Caco-2 (cell line): ENCODE data around the gene TGFA. TPM values are rescaled to one million over a fixed set of nuclear protein-coding genes. Genes with fewer than 3 reads are reported as not detected.

ENCODE experiments used
- BruUV-seq: library from RNA; stranded (reverse); fragments of 400-500 nt; replicated peaks from 2 replicates; lab custom pipeline; 2021; lab: Mats Ljungman, UMichigan
- CTCF ChIA-PET: fragments of 300-600 bp; sonication (Branson Sonifier 250); formaldehyde crosslinking; loops from one replicate; lab custom pipeline; 2022; ENCODE audit warnings: antibody characterized with exemption; lab: Charles Lee
- POLR2A ChIA-PET: fragments of 300-600 bp; sonication (Branson Sonifier 250); formaldehyde crosslinking; loops from one replicate; lab custom pipeline; 2022; ENCODE audit warnings: antibody characterized with exemption; lab: Charles Lee
- DNase-seq, 2 experiments: peaks; one replicate each; pipeline versions ENCODE4 v3.0.0 to v3.0.0-alpha.2; 2020 to 2022
- H3K27me3 ChIP-seq: replicated peaks from 2 replicates; pipeline ENCODE4 v1.6.0; 2011; ENCODE audit warnings: low read length; ENCODE audit not compliant: control insufficient read depth, insufficient read depth
- H3K36me3 ChIP-seq: 2 replicates; pipeline ENCODE4 v1.5.1; 2011; ENCODE audit warnings: low read length; ENCODE audit not compliant: control insufficient read depth, insufficient read depth
- H3K4me1 ChIP-seq: fragments of 250-450 bp; sonication (Bioruptor Pico); 2 replicates; pipeline ENCODE4 v1.5.1; 2020; ENCODE audit warnings: mild to moderate bottlenecking
- H3K4me3 ChIP-seq: 2 replicates; pipeline ENCODE4 v1.5.1; 2011; ENCODE audit warnings: low read depth, mild to moderate bottlenecking, control low read depth, low read length
- H3K9me3 ChIP-seq: fragments of 250-450 bp; sonication (Bioruptor Pico); 2 replicates; pipeline ENCODE4 v1.5.1; 2020; ENCODE audit warnings: mild to moderate bottlenecking, moderate library complexity
- H3K27ac Mint-ChIP-seq: one replicate; pipeline ENCODE4 v1.8.0; 2022; ENCODE audit warnings: mixed read lengths; ENCODE audit not compliant: unreplicated experiment
- H3K27me3 Mint-ChIP-seq: one replicate; pipeline ENCODE4 v1.8.0; 2022; ENCODE audit warnings: mixed read lengths; ENCODE audit not compliant: insufficient read depth, unreplicated experiment
- H3K36me3 Mint-ChIP-seq: one replicate; pipeline ENCODE4 v1.8.0; 2022; ENCODE audit warnings: mild to moderate bottlenecking, mixed read lengths; ENCODE audit not compliant: insufficient read depth, unreplicated experiment
- H3K4me1 Mint-ChIP-seq: one replicate; pipeline ENCODE4 v1.8.0; 2022; ENCODE audit warnings: low read depth, mixed read lengths; ENCODE audit not compliant: unreplicated experiment
- H3K4me3 Mint-ChIP-seq: one replicate; pipeline ENCODE4 v1.8.0; 2022; ENCODE audit warnings: mild to moderate bottlenecking, moderate library complexity, mixed read lengths; ENCODE audit not compliant: unreplicated experiment
- H3K9me3 Mint-ChIP-seq: one replicate; pipeline ENCODE4 v1.8.0; 2022; ENCODE audit warnings: mixed read lengths; ENCODE audit not compliant: unreplicated experiment
- intact Hi-C: fragments of 100-400 bp; cut with micrococcal nuclease; formaldehyde crosslinking; loops from one replicate; pipeline ENCODE4 v1.10.0; 2022; ENCODE audit not compliant: unreplicated experiment
- total RNA-seq: library from RNA; stranded (reverse); gene quantifications from 2 replicates; pipeline ENCODE4 v1.2.3, GENCODE V29; 2022
- TF ChIP-seq, protein P1 (sequence below), 2 experiments: fragments of 200-600 bp in 1 of 2; IDR thresholded peaks; 1 replicate in 1 of 2; 2 replicates in 1 of 2; pipeline versions ENCODE4 v1.5.1 to v1.8.0; 2011 to 2022; ENCODE audit warnings: antibody characterized with exemption in 1 of 2, control low read depth in 1 of 2, inconsistent platforms in 1 of 2, low read depth in 1 of 2, low read length in 1 of 2, mild to moderate bottlenecking in 1 of 2, moderate library complexity in 1 of 2; ENCODE audit not compliant: insufficient read depth in 1 of 2, severe bottlenecking in 1 of 2, unreplicated experiment in 1 of 2

Gene TGFA
- total RNA-seq, 1 experiment from 2014 or later, result 0.70 TPM

DNA sequence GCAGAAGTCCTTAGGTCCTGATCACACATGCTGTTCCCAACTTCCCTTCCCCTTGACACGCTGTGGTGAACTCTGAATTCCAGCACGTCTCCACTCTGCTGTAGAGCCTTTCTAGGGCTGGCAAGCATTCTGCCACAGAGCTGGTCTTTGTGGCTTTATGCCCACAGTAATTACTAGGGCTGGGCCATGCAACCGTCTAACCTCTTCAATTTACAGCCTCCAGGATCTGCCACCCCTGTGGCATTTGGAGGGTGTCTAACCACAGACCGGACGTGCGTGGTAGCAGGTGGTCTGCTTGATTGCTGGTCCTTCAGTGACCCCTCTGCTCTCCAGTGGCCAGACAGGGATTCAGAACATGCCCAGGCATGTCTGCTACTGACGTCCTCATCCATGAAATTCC lies 43.1 kb upstream of the TGFA start:
- CTCF ChIA-PET, result no interaction called here
- Mint-ChIP-seq H3K36me3 (no peaks in the 10 kb centered on the region), H3K4me1 (no peaks in the 10 kb centered on the region), H3K27me3 (peaks cover 8% of the 10 kb centered on the region), H3K4me3 (no peak overlapping the region), H3K27ac (no peak overlapping the region), H3K9me3 (no peaks in the 10 kb centered on the region)
- POLR2A ChIA-PET, result no interaction called here
- intact Hi-C loops, result no loop called here
- Histone ChIP-seq H3K36me3 (no peaks in the 10 kb centered on the region), H3K9me3 (peaks cover 4% of the 10 kb centered on the region; the same call in 1 of the 2 replicates), H3K4me1 (no peaks in the 10 kb centered on the region), H3K27me3 (no peaks in the 10 kb centered on the region), H3K4me3 (no peak overlapping the region)
- DNase-seq, result no peak
- BruUV-seq, result no TSS peak
- TF ChIP-seq, protein P1, sequence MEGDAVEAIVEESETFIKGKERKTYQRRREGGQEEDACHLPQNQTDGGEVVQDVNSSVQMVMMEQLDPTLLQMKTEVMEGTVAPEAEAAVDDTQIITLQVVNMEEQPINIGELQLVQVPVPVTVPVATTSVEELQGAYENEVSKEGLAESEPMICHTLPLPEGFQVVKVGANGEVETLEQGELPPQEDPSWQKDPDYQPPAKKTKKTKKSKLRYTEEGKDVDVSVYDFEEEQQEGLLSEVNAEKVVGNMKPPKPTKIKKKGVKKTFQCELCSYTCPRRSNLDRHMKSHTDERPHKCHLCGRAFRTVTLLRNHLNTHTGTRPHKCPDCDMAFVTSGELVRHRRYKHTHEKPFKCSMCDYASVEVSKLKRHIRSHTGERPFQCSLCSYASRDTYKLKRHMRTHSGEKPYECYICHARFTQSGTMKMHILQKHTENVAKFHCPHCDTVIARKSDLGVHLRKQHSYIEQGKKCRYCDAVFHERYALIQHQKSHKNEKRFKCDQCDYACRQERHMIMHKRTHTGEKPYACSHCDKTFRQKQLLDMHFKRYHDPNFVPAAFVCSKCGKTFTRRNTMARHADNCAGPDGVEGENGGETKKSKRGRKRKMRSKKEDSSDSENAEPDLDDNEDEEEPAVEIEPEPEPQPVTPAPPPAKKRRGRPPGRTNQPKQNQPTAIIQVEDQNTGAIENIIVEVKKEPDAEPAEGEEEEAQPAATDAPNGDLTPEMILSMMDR (IDR thresholded peaks at IDR 0.05; ENCODE audit: insufficient read depth in 1 of 2, low read depth in 1 of 2, low read length in 1 of 2, severe bottlenecking in 1 of 2, unreplicated experiment in 1 of 2), result no peak

DNA sequence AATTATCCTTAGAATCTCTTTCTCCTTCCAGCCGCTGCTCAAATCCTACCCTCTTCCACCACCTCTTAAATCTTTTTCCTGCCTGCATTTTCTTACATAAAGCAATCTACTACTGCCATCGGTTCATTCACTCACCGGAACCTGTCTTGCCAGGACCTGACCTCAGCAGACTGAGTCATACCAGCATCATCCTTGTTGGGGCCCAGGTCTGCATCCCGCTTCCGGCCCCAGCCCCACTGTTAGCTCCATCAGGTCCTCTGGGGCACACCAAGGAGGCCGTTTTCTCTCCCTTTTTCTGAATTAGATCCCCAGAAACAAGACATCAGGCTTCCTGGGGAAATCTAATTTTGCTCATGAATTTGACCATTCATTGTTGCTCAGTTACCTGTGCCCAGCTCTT lies 42.7 kb upstream of the TGFA start:
- TF ChIP-seq, protein P1 (IDR thresholded peaks at IDR 0.05; ENCODE audit: insufficient read depth in 1 of 2, low read depth in 1 of 2, low read length in 1 of 2, severe bottlenecking in 1 of 2, unreplicated experiment in 1 of 2), result no peak
- POLR2A ChIA-PET, result no interaction called here
- Histone ChIP-seq H3K4me3 (no peak overlapping the region), H3K9me3 (peaks cover 4% of the 10 kb centered on the region; the same call in 1 of the 2 replicates), H3K4me1 (no peaks in the 10 kb centered on the region), H3K36me3 (no peaks in the 10 kb centered on the region), H3K27me3 (no peaks in the 10 kb centered on the region)
- CTCF ChIA-PET, result no interaction called here
- DNase-seq, result no peak
- intact Hi-C loops, result no loop called here
- no peak overlapping the region for H3K4me3 Mint-ChIP-seq
- no TSS peak for BruUV-seq
- H3K4me1 Mint-ChIP-seq, result no peaks in the 10 kb centered on the region
- no peaks in the 10 kb centered on the region for H3K36me3 Mint-ChIP-seq
- H3K27ac Mint-ChIP-seq, result no peak overlapping the region
- H3K9me3 Mint-ChIP-seq, result no peaks in the 10 kb centered on the region
- H3K27me3 Mint-ChIP-seq, result peaks cover 8% of the 10 kb centered on the region

DNA sequence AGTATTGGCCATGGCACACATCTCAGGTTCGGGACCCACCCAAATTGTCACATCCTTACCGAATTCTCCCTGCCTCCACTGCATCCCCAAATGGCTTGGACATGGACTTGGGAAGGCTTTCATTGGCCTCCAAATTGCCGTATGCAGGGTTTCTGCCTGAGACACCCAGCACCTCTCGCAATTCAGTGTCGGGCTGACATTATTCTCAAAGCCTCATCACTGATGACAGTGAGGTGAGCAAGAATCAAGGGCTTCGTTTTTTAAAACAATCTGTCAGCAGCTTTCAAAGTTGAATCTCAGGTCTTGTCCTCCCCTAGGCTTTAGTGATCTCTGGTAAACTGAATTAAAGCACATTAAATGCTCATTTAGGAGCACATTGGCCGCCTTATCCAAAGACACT lies 29.5 kb upstream of the TGFA start:
- CTCF ChIA-PET, result no interaction called here
- no peak overlapping the region for H3K27ac Mint-ChIP-seq
- intact Hi-C loops, result no loop called here
- Histone ChIP-seq H3K36me3 (no peaks in the 10 kb centered on the region), H3K4me3 (no peak overlapping the region), H3K9me3 (no peaks in the 10 kb centered on the region), H3K27me3 (no peaks in the 10 kb centered on the region), H3K4me1 (no peaks in the 10 kb centered on the region)
- H3K9me3 Mint-ChIP-seq, result no peaks in the 10 kb centered on the region
- TF ChIP-seq, protein P1 (IDR thresholded peaks at IDR 0.05; ENCODE audit: insufficient read depth in 1 of 2, low read depth in 1 of 2, low read length in 1 of 2, severe bottlenecking in 1 of 2, unreplicated experiment in 1 of 2), result no peak
- no peak for DNase-seq
- no TSS peak for BruUV-seq
- no peaks in the 10 kb centered on the region for H3K4me1 Mint-ChIP-seq
- peaks cover 12% of the 10 kb centered on the region for H3K27me3 Mint-ChIP-seq
- H3K36me3 Mint-ChIP-seq, result no peaks in the 10 kb centered on the region
- H3K4me3 Mint-ChIP-seq, result no peak overlapping the region
- POLR2A ChIA-PET, result no interaction called here
